Hematopoietic multipotent progenitor cell treated with erythropoietin and hydrocortisone succinate and interleukin-3 and kit ligand, for 15 days (in vitro differentiated cells): Measurements from ENCODE around the gene RCC2.

ENCODE experiments used
- DNase-seq: peaks from one replicate; pipeline ENCODE4 v3.0.0-alpha.2; 2015; ENCODE audit warnings: low spot score

Gene RCC2

GRCh38 chr1:17442841-17443240, 3.4 kb upstream of the RCC2 start:
- no peak for DNase-seq

DNA sequence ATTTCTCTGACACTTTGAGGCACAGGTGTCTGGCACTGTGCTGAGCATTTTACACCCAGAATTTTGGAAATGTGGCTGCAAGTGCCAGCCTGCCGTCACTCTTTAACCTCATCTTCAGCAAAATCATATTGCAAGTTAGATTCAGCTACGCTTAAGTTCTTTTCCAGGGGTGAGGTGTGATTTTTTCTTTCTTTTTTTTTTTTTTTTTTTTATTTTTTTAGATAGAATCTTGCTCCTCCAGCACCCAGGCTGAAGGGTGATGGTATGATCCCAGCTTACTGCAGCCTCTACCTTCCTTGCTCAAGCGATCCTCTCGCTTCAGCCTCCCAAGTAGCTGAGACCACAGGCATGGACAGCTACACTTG, 2.5 kb upstream of the RCC2 start:
- DNase-seq = no peak

- peak; percentile 73 for DNase-seq
These were observed 2.0 kb upstream of the RCC2 start for GRCh38 chr1:17441265-17441992.

DNA sequence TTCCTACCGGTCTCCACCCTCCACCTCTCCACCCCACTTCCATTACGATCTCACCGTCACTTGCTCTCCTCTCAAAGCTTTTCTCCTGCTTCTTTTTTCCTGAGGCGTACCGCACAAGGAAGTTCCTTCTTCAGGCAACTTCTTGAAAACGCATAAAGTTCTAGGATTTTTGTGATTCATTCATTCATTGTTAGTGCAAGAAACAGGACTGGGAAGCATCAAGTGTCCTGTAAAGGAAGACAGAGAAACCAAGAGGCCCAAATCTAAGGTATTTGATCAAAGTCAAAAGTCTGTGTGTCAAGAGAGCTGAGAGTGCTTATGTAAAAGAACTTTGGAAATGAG, 1.3 kb upstream of the RCC2 start:
- peak; percentile 15 for DNase-seq

DNA sequence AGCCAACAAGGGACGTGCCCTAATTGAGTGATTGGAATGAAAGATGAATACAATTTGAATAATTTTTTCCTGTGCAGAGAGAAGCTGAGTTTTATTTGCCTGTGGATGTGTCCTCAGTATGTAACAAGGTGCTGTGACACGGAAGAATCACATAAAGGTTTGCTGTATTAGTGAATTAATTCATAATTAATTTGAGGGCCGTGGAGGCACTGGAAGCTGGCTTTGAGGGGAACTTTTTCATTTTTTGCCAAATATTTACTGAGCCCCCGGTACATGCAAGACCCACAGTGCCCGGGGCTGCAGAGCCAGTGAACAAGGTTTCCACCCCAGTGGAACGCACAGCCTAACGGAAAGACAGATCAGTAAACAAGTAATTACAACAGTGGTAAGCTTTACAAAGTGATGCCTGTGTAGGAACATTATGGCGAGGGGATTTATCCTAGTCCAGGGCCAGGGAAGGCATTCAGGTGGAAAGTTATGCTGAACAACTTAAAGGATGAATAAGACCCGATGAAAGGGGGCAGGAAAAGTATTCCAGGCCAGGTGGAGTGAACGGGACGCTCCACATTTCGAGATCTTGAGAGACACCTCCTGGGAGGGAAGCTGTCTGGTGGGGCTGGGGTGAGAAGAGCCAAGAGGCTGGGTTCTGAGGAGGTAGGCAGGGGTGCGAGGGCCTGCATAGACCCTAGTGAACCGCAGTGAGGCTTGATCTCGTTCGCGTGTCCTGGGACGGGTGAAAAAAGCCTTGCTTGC, 773 bp upstream of the RCC2 start:
- no peak for DNase-seq

DNA sequence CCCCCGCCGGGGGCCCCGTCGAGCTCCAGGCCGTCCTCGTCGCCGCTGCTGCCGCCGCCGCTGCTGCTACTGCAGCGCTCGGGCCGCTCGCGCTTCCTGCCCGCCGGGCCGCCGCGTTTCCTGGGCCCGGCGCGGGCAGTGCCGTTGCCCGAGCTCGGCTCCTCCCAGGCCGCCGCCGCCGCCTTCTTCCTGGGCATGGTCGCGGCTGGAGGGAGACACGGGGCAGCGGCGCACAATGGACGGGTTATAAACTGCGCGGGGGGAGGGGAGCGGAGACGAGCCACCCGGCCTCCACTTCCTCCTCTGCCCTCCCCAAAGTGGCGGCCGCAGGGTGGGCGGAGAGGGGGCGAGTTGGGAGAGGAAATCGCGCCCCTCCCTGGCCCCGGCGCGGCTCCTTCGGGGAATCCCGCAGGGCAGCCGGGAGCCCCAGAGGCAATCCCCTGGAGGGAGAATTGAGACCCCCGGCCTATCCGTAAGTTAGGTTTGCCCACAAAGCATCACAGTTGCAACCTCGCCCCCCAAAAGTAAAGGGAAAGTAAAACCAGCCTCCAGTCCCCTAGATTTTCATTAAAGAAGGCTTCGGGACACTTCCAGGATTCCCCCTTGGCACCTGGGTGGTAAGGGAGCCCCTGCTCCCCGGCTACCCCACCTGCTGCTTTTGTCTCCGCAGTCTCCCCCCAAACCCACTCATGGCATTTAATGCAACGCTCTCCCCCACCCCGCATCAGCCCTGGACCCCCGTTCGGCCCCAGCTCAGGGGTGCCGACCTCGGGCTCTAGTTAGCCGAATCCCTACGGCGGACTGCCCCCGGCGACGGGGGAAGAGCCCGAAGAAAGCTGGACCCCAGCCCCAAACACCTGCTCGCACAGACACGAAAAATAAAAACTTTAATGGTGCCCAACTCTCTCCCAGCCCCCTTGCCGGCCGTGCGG, 893 bp downstream of the RCC2 start:
- DNase-seq = peak; percentile 43

DNA sequence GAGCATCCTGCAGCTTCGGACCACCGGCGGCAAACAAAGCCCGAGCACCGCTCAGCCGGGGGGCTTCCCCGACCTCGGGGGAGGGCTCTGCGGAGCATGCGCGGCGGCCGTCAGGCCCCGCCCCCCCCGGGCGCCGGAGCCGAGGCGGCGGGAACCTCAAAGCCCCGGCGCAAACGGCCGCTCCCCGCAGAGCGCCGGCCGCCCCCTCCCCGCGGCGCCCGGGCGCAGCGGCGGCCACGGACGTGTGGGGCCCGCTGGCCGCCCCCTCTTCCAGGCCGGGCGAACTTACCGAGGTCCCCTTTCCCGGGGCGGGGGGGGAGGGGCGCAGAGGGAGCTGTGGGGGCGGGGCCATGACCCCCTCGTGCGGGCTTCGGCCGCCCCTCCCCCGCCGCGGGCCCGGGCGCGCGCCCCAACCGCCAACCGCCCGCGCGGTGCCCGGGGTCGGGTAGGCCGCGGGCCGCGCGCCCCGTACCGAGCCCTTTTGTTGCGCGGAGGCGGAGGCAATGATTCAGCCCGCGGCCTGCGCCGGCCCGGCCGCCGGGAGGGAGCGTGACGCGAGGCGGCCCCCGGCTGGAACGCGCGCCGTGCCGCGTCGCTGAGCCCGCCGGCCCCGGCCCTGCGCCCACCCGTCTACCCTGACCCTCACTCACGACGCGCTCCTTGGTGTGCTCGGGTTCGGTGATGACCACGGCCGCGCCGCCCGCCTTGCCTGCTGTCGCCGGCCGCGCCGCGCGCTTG, 1.7 kb downstream of the RCC2 start:
- peak; percentile 53 for DNase-seq

- no peak for DNase-seq
These were observed 2.3 kb downstream of the RCC2 start for GRCh38 chr1:17437260-17437579.

- DNase-seq = no peak
These were observed 2.9 kb downstream of the RCC2 start for GRCh38 chr1:17436380-17437174.

DNA sequence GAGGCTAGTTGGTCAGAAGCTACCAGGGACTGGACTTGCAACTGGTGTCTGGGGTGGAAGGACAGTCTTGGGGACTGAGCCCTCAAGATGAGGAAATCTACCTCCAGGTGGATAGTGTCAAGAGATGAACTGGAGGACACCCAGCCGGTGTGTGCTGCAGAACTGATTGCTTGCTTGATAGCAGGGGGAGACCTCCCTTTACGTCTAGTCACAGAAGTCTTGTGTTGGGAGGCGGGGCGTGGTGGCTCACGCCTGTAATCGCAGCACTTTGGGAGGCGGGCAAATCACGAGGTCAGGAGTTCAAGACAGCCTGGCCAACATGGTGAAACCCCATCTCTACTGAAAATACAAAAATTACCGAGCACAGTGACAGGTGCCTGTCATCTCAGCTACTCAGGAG, 4.9 kb downstream of the RCC2 start:
- no peak for DNase-seq

GRCh38 chr1:17434016-17434415, 5.5 kb downstream of the RCC2 start:
- DNase-seq = no peak

DNA sequence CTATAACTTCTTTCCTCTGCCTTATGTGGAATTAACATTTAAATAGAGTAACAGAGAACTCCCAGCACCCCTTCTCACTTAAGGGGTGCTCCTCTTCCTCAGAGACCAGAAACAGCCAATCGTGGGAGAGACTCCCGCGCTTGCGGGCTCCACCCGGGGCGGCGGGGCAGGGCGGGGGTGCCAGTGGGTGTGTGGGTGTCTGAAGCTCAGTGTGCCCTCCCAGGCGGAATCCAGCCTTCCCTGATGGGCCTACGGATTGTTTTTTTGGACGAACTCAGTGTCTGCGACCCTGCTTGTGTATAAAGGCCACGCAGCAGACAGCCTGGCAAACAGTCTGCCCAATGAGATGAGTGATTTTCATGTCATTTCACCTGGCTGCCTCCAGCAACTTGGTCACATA, 6.2 kb downstream of the RCC2 start:
- no peak for DNase-seq

DNA sequence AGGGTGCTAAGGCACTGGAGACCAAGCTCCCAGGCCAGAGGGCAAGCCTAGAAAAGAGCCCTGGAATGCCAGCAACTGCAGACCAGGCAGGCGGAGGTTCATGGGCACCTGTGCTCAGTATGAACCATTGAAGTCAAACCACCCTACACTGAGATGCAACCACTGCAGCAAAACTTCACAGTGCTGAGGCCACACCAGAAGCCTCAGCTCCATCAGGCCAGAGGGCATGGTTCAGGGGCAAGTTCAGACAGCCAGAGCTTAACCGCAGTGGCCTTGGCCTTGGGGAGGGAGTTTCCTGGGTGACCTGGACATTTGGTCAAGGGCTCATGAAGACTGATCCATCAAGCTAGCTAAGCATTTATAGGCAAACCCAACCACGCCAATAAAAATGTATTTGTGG, 7.1 kb downstream of the RCC2 start:
- DNase-seq = no peak

GRCh38 chr1:17429183-17429582, 10.3 kb downstream of the RCC2 start:
- no peak for DNase-seq

GRCh38 chr1:17427696-17428660, 11.5 kb downstream of the RCC2 start:
- no peak for DNase-seq

- DNase-seq = no peak
These were observed 13.5 kb downstream of the RCC2 start for GRCh38 chr1:17425806-17426600.

DNA sequence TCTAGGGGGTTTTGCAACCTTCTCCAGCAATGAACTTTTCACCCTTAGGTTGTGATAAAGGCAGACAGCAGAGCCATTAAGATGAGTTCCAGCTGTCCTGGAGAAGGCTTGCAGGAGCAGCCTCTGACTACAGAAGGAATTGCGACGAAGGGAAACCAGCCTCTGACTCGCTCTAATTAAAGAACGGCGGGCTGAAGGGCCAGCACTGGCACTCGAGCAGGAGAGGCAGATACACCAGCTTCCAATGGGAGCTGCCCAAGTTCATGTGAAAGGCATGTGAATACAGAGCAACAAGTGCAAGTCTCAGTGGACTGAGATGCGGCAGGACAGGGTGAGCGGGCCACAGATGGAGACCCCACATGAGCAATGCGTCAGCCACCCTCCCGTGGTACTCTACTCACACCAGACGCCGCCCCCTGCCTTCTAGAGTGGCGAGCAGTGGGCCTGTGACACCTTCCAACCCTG, 15.7 kb downstream of the RCC2 start:
- DNase-seq = no peak

- no peak for DNase-seq
These were observed 17.0 kb downstream of the RCC2 start for GRCh38 chr1:17422461-17422860.

- no peak for DNase-seq
These were observed 19.0 kb downstream of the RCC2 start for GRCh38 chr1:17420391-17420918.
